ENCODE data around the gene OGDH.

The OGDH gene

GRCh38 chr7:44638611-44639557 is 32.5 kb downstream of the OGDH start:
- DNase-seq (ENCODE audit: low spot score), result peak; percentile 40

- peak; percentile 41 for DNase-seq (ENCODE audit: low spot score)
Observed at GRCh38 chr7:44639671-44640321, 33.4 kb downstream of the OGDH start.

- DNase-seq (ENCODE audit: low spot score), result no peak
Observed at GRCh38 chr7:44643206-44643605, 36.8 kb downstream of the OGDH start.

DNA sequence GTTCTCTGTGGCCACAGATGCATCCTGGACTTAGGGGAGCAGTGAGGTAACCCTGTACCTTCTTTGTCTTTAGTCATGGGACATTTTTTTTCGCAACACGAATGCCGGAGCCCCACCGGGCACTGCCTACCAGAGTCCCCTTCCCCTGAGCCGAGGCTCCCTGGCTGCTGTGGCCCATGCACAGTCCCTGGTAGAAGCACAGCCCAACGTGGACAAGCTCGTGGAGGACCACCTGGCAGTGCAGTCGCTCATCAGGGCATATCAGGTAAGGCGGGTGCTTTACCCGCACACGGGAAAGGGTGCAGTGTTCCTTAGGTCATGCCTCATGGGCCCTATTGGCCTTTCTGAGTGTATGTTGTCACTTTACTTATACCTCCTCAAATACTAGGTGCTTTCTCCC is 38.8 kb downstream of the OGDH start:
- DNase-seq (ENCODE audit: low spot score), result no peak

- no peak for DNase-seq (ENCODE audit: low spot score)
Observed at GRCh38 chr7:44645696-44646095, 39.3 kb downstream of the OGDH start.

DNA sequence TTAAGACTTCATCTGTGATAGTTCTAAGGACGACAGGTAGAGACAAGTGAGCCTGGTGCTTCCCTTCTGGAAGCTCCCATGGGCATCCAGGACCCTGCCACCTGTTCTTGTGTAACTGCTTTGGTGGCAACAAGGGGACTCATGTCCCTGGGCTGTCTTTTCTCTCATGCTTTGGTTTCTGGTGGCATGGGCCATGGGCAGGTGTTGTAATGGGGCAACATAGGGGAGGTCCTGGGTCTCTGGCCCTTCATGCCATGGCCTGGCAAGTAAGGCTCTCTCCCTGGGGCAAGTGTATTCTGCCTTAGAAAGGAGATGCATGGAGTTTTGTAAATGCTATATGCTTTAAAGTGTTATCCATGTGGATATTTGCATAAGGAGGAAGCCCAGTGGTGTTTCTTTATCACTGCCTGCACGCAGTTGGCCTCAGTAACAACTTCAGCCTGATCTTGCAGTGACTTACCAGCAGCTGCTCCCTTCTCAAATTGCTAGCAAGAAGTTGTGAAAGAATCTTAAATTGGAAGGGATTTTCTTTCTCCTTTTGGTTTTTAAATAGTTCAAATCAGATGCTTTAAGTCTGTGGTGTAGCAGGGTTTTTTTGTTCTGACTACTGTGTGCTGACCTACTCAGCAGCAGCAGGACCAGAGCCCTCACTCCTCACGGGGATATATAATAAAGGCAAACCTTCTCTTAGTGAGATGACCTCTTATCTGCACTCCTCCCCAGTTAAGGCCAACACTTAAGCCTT is 39.9 kb downstream of the OGDH start:
- no peak for DNase-seq (ENCODE audit: low spot score)

DNA sequence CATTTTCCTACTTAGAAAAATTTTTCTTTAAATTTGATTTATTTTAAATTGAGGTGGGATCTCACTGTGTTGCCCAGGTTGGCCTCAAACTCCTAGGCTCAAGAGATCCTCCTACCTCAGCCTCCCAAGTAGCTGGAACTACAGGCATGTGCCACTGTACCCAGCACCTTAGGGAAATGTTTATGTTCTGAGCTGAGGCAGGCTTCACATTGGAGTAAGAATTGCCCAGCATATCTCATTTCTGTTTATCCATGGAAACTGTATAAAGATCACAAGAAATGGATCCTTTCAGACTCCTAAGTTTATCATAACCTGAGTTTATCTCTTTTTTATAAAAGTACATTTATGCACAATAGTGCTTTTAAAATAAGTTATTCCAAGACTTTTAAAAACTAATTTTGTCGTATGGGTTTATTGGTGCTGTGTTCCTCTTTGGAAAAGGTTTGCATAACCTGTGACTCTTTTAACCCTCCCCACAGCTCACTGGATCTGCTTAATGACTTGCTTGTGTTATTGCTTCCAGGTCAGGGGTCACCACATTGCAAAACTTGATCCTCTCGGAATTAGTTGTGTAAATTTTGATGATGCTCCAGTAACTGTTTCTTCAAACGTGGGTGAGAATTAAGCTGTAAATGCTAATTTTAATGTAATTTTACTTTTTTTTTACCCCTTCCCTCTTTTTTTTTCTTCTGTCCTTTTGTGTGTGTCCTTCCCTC is 40.7 kb downstream of the OGDH start:
- no peak for DNase-seq (ENCODE audit: low spot score)

DNA sequence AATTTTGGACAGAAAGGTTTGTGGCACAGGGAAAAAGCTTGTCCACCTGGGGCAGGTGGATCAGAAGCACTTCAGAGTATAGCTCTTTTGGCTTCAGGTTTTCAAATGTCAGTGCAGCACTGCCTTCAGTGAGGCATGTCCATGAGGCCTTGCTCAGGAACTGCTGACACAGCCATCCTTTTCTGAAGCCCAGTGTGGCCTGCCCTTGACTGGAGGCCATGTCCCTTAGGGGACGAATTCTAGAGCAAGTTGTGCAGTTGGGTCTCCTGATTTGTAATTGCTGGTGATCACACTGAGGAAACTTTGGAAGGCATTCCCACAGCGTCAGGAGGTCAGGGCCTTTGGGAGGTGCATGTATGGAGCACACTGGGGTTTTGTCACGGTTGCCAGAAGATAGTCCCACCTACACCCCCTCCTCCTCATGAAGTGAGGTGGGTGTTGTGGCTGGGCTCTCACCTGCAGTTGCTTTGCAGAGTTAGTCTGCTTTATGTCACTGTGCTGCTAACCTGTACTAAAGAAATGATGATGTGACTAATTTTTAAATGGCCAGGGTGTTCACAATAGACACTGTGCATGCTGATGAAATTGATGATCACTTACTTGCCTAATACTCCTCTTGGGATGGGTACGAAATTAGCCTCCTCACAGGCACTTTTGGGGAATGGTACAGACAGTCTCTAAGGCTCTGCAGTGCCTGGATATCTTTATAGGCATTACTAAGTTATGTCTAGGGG is 41.7 kb downstream of the OGDH start:
- no peak for DNase-seq (ENCODE audit: low spot score)

- no peak for DNase-seq (ENCODE audit: low spot score)
Observed at GRCh38 chr7:44650242-44650641, 43.8 kb downstream of the OGDH start.

GRCh38 chr7:44650772-44651171 is 44.3 kb downstream of the OGDH start:
- peak; percentile 23 for DNase-seq (ENCODE audit: low spot score)

DNA sequence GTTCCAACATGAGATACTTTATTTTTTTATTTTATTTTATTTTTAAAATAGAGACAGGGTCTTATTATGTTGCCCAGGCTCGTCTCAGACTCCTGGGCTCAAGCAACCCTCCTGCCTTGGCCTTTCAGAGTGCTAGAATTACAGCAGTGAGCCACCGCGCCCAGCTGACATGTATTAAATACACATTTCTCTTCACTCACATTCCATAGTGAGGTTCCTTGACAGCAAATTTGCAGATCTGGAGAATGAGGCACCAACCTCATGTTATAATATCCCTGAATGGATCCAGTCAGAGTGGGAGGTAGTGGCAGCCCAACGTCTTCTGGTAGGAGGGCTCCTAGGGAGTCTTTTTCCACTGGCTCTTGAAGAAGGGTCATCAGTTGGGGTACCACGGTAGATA is 46.1 kb downstream of the OGDH start:
- no peak for DNase-seq (ENCODE audit: low spot score)

DNA sequence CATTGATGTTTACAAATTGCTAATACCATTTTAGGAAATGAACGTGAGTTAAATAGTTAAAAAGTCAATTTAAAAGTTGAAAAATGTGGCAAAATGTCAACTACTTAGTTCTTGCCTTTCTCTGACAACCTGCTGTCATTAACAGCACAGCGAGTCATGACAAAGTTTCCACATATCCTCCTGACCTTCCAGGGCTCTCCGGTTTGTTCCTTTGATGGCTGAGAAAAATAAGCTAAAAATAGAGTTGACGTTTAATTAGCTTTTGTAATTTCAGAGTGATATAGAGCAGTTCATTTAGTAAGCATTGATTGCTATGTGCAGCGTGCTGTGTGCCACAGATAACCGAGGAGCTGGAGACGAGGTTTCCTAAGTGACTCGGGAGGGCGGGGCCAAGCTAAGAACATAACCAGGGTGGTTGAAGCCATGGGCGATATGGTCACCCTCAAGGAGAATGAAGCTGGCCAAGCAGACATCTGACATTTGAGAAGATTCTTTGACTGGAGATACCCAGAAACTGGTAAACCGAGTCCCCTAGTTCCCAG is 47.9 kb downstream of the OGDH start:
- no peak for DNase-seq (ENCODE audit: low spot score)

DNA sequence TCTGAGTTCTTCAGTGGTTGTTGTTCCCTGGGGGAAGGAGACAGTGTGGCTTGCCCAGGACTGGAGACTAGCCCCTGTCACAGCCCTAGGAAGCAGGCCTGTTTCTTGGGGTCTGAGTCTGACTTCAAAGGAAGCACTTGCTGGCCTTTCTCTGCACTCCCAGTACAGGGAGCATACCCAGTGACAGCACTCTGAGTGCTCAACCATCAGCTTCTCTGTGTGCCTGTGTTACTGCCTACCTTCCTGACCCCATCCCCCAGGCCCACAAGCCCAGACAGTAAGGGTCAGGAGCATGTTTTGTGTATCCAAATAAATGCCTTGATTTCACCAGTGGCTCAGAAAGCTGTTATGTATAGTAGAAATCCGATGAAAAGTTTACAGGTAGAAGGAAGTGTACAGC is 48.9 kb downstream of the OGDH start:
- DNase-seq (ENCODE audit: low spot score), result no peak

DNA sequence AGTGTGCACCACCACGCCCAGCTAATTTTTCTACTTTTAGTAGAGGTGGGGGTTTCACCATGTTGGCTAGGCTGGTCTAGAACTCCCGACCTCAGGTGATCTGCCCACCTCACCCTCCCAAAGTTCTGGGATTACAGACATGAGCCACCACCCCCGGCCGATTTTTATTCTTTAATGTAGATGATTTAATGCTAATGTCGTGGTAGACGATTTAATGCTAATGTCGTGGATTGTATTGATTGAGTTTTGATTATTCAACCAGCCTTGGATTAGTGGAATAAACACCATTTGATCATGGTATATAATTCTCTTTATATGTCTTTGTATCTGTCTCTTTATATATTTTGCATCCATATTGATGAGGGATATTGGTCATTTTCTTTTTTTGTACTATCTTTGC is 52.6 kb downstream of the OGDH start:
- no peak for DNase-seq (ENCODE audit: low spot score)

DNA sequence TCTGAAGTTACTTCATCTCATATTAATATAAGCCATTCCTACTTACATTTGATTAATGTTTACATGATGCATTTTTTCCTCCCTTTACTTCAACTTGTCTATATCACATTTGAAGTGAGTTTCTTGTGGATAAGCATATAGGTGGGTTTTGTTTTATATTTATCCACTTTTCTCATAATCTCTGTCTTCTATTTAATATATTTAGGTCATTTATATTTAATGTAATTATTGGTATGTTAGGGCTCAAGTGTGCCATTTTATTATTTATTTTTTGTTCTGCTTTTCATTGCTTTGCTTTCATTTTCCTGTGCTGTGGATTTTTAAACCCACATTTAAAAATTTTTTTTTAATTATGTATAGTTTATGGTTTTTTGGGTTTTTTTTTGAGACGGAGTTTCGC is 54.8 kb downstream of the OGDH start:
- no peak for DNase-seq (ENCODE audit: low spot score)

- no peak for DNase-seq (ENCODE audit: low spot score)
Observed at GRCh38 chr7:44664780-44665461, 58.5 kb downstream of the OGDH start.

DNA sequence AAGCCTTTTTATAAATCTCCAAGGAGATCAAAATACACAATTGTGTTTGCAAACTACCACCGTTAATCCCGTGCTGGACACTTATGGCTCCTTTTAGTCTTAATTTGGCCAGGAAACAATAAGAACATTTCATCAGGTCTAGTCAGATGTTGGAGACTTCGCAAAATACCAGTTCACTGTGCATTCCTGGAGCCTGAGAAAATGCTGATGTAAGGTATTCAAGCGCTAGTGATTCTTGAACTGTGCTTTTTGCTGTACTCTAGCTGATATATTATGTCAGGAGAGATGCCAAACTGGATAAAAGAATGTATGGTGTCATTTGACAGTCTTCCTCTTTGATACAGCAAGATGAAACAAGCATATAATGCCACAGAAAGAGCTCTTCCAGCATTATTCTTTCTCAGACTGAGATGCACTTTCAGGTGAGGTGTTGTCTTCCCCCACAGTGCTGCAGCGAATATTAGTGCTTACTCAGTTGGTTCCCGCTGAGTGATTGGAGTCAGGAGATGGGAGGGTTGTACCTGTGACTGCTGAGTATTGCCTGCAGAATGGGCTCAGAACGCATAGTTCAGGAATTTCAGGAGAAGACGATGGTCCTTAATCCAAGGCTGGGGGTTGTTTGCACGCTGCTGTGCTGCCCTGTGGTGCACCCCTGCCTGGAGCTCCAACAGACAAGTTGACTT is 59.2 kb downstream of the OGDH start:
- DNase-seq (ENCODE audit: low spot score), result no peak

GRCh38 chr7:44666566-44666965 is 60.1 kb downstream of the OGDH start:
- DNase-seq (ENCODE audit: low spot score), result no peak

DNA sequence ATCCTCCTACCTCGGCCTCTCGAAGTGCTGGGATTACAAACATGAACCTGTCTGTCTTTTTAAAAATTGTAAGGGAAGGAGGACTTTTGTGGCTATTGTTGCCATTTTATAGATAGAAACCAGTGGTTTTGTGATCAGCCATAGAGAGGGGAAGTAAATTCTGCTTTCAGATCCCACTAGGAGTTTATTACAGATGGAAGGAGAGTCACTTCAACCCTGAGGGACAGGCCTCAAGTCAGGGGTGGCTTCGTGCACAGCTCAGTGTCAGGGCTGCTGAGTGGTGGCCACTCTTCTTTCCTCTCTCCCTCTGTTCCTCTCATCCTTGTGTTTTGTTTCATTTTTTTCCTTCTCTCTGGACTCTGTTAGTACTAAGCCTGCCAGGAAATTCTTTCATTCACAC is 60.8 kb downstream of the OGDH start:
- no peak for DNase-seq (ENCODE audit: low spot score)

- no peak for DNase-seq (ENCODE audit: low spot score)
Observed at GRCh38 chr7:44671069-44671468, 64.6 kb downstream of the OGDH start.
